Measurements from ENCODE around the gene WDR26.
"Not testable (repeated sequence)": the region's sequence is repeated elsewhere in the genome, so short reads cannot be mapped to it uniquely, and the experiment has no call there.

WDR26 gene

DNA sequence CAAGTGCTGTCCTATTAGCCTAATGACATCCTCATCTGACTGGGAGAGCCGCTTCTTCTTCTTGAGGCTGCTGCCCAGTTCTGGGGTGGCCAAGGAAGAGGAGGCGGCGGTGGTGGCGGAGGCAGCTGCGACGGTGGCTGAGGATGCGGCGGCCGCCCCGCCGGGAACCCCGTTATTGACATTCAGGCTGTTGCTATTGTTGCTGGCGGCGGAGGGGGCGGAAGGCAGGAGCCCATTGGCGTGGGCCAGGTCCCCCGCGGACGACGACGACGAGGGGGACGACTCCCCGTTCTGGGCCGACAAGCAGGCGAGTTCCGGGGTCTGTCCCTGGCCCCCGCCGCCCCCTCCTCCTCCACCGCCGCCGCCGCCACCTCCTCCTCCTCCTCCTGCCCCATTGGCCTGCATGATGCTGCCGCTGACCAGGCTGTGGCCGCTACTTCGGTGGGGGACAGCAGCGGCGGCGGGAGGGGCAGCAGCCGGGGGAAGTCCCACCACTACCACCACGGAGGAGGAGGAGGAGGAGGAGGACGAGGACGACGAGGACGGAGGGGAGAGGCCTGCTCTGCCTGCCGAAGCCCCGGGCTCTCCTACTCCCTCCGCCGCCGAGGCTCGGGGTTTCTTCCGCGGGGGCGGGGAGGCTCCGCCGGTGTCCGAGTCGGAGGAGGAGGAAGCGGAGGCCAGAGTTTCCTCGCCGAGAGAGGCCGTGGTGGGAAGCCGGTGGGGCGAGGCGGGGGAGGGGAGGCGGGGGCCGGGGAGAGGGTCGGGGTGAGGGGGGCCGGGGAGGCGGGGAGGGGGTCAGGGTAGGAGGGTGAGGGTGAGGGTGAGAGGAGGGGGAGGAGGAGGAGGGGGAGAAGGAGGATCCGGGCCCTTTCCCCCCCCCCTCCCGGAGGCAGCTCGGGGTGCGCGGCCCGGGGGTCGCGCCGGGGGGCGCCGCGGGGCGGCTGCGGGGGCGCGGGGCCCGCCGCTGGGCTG lies 610 bp downstream of the WDR26 start:
- DNase-seq (ENCODE audit: low read depth in 2 of 2): no peak

DNA sequence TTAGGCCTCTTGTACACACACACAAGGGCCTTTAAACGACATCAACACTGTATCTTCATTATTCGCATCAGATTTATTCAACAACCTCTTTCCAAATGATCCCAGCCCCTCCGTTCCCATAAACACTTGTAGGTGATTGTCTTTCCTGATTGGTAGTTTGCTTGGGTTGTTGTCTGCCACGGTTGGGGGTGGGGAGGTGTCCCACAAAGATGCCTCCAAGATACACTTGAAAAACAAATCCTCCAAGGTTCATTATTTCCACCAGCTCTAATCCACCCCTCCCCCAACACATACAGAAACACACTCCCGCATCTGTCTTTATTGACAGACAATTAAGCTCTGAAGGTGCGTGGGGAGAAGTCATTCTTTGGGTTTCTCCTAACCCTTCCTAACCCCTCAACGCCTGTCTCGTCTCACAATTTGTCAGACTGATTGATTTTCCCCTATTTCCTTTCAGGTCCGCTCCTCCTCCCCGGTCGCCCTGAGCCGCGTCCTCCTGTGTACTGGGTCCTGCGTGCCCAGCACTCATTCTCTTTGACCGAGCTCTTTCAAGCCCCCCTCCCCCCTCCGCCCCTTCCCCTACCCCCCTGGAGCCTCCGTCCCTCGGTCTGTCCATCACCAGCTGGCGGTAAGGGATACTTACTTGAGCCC lies 1.4 kb downstream of the WDR26 start:
- no peak for DNase-seq (ENCODE audit: low read depth in 2 of 2)

DNA sequence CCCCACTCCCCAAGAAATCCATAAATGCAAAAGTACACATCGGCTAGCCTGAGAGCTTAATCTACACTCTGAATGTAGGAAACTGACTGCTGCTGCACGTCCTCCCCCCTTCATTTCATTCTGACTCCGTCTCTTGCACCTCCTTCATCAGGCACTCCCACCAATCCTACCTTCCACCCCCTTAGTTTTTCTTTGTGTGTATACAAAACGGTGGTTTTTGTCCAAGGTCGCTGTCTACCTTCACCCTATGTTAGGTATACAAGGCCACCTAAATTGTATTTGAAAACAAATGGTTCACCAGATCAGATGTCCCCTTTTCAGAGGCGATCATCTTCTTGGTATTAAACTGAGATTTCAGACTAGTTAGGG lies 1.9 kb downstream of the WDR26 start:
- no peak for DNase-seq (ENCODE audit: low read depth in 2 of 2)

DNA sequence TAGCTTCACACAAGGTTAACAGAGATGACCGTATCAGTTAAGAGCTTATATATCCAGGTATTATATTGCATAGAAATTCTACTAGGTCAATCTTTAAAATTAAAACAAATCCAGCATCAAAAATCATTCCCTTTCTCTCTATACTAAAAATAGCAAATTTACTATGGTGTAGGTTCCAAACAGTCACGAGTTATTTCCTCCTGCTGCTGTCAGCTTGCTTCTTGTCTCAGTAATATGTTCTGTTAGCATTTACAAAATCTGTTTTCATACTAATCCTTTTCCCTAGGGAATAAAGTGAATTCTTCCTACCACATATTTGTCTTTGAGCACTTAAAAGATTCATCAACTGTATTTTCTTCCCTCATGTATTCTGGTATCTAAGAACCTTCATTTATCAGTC lies 2.5 kb downstream of the WDR26 start:
- no peak for DNase-seq (ENCODE audit: low read depth in 2 of 2)

DNA sequence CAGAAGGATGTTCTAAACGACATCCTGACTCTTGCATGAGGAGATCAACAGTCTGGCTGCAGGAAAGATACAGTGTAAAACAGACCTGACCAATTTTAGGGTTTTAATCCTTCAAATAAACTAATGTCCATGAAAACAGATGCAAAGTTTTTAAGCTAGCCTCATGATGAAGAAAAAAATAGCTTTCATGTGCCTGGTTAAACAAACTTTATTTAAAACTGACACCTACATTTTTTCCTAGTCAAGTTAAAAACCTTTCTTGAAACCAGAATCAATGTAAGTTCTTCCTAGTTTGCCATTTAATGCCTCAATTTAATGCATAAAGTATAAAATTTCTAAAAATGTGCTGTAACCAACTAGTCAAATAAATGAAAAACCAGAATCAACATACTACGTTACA lies 2.9 kb downstream of the WDR26 start:
- no peak for DNase-seq (ENCODE audit: low read depth in 2 of 2)

DNA sequence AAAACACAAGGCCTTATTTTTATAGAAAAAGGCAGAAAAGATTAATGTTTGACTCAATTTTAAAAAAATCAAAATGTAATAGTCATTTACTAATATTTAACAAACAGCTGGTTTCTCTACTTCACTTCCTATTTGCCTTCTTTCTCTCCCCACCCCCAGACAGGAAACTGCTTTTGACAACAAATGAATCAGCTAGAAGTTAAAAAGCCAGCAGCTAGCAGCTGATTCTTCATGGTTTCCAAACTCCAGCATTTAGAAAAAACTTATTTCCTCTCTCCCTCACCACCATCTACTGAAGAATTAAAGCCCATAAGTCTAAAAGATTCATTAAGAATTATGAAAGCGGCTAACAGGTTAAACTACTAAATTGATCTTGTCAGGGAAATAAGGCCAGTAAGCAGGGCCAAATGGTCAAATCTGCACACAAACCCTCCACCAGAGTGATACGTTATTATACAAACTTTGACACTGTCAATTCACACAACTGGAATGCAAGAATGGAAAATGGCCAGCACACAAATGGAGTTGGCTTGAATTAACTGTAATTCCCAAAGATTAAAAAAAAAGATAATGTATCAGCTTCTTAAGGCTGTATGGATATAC lies 4.0 kb downstream of the WDR26 start:
- no peak for DNase-seq (ENCODE audit: low read depth in 2 of 2)

DNA sequence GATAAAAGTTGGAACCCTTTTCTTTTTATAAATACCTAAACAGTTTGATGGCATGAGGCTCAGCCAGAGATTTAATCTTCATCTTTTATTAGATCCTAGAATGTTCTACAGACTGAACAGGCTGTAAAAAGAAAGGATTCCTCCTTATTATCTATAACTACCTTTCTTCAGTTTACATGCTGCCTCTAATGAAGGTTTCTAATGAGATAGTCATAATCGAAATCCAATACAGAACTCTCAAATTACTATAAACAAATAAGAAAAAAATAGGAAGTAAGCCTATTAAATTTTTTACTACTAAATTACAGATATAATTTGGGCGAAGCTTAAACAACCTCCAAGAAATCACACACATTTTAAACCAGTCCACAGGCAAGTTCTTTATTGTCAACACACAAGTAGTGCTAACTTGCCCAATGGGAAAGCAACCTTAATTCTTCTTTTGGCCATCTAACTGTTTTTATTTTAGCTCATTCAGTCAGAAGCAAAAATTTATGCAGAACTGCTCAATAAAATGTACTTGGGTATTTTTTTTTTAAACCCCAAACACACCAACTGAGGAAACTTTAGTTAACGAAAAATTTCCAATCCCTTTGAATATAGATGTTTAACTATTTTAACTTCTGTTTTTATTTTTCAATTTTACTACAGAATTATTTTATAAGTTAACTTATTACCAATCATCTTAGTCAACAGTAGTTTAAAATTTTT lies 4.8 kb downstream of the WDR26 start:
- DNase-seq (ENCODE audit: low read depth in 2 of 2): no peak

DNA sequence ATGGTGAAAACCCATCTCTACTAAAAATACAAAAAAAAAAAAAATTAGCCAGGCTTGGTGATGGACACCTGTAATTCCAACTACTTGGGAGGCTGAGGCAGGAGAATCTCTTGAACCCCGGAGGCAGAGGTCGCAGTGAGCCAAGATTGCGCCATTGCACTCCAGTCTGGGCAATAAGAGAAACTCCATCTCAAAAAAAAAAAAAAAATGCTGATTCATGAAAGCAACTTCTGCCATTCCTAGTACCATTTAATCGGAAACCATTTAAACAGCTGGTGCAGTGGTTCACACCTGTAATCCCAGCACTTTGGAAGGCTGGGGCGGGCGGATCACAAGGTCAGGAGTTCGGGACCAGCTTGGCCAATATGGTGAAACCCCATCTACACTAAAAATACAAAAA lies 5.9 kb downstream of the WDR26 start:
- DNase-seq (ENCODE audit: low read depth in 2 of 2): not testable (repeated sequence)

DNA sequence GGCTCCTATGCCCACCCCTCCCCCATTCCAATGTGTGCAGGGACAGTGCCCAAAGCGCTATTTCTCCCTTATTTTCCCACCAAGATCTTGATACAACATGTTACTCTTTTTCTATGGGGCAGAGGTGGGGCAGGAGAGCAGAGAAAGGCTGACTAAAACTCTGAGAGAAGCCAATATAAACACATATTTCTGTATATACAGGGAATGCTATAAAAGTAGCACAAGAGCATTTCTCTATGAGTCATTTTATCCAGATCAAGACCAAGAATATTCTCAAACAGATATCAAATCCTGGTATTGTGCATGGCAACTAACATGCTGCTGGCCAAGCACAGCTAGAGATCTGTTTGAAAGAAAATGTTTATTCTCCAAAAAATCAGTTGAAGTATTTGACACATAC lies 7.3 kb downstream of the WDR26 start:
- no peak for DNase-seq (ENCODE audit: low read depth in 2 of 2)

DNA sequence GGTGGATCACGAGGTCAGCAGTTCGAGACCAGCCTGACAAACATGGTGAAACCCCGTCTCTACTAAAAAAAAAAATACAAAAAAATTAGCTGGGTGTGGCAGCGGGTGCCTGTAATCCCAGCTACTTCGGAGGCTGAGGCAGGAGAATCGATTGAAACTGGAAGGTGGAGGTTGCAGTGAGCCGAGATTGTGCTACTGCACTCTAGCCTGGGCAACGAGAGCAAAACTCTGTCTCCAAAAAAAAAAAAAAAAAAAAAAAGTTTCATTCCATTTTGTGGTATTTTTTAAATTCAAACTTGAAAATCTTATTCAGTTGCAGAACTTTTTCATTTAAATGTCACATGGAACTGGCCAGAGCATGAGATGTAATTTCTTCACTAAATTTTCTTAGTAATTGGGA lies 7.7 kb downstream of the WDR26 start:
- not testable (repeated sequence) for DNase-seq (ENCODE audit: low read depth in 2 of 2)

DNA sequence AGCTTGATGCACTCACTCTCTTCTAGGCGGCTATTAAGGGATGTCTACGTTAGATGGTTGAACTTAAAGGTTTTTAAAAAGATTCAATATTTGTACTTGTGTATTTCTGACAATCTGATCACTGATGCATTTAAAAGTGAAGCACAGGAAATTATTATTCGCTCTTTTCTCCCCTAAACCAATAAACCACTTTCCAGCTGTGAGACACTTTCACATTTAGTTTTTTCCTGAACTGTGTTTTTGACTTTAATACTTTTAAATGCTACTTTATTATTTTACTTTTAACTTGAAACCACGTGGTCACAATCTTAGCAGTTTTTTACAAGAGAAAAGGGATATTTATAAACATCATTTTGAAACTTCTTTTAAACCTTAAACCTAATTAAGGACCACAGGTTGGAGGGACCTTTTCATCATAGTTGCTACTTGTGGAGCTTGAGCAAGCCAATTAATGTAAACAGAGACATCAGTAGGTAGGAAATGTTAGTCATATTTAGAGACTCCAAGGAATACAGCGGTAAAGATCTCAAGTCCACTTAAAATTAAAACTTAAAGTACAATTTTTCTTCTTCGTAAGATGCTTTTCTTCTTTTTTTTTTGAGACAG lies 9.2 kb downstream of the WDR26 start:
- no peak for DNase-seq (ENCODE audit: low read depth in 2 of 2)

DNA sequence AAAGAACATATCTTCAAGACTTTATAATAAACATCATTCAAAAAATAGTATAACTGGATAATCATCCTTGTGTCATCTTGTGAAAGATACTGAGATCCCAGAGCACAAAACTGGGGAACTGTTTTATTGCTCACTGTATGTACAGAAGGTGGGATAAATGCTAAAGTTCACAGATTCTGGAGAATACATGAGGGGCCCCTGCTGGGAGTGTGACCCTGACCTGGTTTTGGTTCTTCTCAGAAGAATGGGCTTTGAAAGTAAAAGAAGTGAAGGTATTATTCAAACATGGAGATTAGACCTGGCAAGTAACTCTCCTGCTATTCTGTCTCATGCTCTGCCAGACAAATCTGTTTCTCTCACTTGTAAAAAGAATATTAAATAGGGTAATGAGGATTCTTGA lies 14.5 kb downstream of the WDR26 start:
- DNase-seq (ENCODE audit: low read depth in 2 of 2): no peak

DNA sequence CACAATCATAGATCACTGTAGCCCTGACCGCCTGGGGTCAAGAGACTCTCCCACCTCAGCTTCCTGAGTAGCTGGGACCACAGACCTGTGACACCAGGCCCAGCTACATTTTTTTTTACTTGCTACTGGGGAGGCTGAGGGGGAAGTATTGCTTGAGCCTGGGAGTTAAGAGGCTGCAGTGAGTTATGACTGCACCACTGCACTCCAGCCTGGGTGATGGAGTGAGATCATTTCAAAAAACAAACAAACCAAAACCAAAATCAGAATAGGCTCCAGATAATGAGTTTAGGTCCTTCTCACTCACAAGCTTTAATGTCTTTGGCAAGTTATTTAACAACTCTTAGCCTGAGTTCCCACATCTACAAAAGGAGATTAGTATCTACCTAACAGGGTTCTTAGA lies 22.8 kb downstream of the WDR26 start:
- no peak for DNase-seq (ENCODE audit: low read depth in 2 of 2)

DNA sequence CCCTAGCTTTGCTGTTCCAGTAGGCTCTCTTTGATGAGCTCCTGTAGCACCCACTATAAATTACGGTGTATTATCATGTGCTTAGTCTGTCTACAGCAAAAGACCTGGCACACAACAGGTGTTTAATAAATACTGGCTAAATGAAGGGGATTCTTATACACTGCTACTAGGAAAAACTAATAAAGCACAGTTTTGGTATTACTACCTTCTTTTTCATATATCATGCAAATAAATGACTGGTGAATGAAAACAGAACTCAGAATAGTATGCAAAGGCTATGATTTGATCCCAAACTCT lies 26.4 kb downstream of the WDR26 start:
- no peak for DNase-seq (ENCODE audit: low read depth in 2 of 2)

DNA sequence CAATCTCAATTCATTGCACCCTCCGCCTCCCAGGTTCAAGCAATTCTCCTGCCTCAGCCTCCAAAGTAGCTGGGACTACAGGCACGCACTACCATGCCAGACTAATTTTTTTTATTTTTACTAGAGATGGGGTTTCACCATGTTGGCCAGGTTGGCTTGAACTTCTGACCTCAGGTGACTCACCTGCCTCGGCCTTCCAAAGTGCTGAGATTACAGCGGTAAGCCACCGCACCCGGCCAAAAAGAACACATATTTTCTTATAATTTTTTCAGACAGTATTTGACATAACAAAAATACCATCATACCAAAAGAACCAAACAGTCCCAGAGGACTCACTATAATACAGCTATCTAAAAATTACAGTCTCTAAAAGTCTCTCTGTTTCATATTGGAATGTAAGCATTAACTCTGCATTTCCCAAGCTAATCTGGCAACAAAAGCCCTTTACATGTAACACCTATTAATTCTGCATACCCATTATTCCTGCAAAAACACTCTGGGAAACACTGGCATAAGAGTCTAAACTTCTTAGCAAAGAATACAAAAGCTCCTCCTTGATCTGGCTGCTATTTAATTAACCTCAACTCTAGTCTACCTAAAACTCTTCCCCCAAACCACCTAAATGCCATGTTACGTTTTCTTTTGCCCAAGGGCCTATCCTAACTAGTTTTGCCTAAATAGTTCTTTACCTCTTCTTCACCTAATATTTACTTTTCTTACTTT lies 26.9 kb downstream of the WDR26 start:
- no peak for DNase-seq (ENCODE audit: low read depth in 2 of 2)

DNA sequence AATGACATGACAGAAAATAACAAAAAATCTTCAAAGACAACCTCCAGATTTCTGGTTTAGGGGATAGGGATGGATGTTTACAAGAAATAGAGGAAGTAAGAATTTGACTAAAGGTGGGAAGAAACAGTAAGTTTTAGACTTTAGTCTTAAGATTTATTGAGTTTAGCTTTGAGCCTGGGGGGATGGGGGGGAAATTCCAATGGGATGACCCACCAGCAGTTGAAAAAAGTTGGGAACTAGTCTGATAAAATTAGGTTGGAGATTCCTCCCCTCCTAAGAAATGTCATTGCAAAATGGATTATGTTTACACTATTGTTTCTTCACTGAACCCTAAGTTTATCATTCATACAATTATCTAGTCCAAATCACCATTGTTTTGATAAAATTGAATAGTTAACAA lies 28.4 kb downstream of the WDR26 start:
- DNase-seq (ENCODE audit: low read depth in 2 of 2): no peak

DNA sequence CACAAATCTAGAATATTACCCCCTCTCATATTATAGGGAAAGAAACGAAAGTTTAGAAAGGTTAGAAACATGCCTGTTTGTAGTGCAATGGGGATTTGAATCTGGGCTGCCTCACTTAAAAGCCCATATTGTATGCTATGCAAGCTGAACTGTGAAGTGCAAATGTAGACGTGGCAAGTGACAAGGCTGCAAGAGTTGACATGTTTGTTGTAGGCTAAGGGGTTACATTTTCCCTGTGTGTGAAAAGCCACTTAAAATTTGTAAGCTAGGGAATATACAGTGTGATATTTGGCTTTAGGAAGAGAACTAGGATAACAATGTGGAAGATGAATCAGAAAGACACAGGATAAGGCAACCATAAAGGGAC lies 29.0 kb downstream of the WDR26 start:
- DNase-seq (ENCODE audit: low read depth in 2 of 2): no peak

DNA sequence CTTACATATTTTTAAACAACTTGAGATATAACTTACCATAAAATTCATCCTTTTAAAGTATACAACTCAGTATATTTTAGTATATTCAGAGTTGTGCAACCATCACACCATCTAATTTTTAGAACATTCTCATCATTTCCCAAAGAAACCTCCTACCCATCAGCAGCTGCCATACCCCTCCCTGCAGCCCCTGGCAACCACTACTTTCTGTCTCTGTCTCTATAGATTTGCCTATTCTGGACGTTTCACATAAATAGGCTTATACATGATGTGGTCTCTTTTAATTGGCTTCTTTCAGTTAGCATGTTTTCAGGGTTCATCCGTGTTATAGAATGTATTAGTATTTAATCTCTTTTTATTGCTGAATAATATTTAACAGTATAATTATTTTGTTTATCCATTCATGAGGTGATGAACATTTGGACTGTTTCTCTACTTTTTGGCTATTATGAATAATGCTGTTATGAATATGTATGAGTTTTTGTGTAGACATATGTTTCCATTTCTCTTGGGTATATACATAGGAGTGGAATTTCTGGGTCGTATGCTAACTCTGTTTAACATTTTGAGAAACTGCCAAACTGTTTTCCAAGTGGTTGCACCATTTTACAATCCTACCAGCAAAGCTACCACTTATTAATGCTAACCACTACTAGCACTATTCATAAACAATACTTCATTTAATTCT lies 29.5 kb downstream of the WDR26 start:
- DNase-seq (ENCODE audit: low read depth in 2 of 2): no peak

DNA sequence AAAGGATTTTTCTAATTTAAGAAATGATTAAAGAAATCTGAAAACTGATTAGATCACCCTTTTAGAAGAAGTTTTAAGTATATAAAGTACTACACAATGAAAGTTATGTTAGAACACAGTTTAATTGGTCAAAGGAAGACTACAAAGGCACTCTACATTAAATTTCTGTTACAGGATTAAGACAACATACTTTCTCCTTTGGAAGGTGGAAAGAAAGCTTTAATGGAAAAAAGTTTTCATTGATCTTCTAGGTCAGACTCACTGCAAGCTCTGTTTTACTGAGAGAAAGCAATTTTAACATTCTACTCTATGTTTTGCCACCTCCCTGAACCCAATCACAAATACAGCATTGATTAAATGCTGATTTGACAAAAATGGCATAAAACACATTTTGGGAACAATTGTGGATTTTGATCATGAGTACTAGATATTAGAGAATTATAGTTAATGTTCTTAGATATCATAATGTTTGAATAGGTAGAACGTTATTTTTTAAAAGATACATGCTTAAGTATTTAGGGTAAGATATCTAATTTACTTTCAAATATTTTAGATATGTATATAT lies 32.0 kb downstream of the WDR26 start:
- no peak for DNase-seq (ENCODE audit: low read depth in 2 of 2)

DNA sequence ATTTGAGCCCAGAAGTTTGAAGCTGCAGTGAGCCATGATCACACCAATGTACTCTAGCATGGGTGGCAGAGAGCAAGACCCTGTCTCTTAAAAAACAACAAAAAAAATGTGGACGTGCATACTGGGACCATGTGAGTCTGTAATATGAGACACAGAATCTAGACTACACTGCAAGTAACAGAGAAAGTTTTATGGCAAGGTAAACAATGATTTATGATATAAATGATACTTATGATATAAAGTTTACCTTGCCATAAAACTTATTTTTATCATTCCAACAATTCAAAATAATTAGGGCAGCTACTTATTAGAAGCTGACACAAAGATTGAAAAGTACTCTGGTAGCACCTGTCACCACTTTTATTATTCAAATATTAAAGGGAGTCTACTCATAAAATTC lies 34.7 kb downstream of the WDR26 start:
- DNase-seq (ENCODE audit: low read depth in 2 of 2): no peak

DNA sequence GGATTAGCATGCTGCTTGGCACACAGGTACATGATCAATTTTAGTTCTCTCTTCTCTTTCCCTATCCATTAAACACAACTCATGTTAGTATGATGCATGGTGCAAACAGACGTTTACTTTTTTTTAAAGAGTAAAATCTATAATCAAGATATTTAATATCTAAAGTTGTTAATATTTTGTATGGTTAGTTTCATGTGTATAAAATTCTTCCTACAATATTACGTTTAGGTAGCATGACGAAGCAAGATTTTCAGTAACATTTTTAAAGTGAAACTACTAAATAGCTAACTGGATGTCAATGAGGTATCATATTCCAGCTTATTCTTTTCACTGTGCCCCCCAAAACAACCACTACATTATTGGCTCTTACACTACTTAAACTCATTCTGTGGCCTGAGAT lies 41.3 kb downstream of the WDR26 start:
- no peak for DNase-seq (ENCODE audit: low read depth in 2 of 2)
